Upper lobe of left lung (tissue), 6 donors: ENCODE data around the gene MPP4. TPM values are rescaled to one million over a fixed set of nuclear protein-coding genes. Genes with fewer than 3 reads are reported as not detected.

Experiments used
- ATAC-seq, 2 donors: fragments of 200-7000 bp; cut with Tn5 transposase; one replicate each; pipeline ENCODE4 v1.9.1; 2022; ENCODE audit warnings: mild to moderate bottlenecking in 2 of 2, moderate library complexity in 2 of 2; ENCODE audit not compliant: low FRiP score in 2 of 2
- DNase-seq, 2 donors: peaks; one replicate each; pipeline ENCODE4 v3.0.0-alpha.2; 2019 to 2020
- H3K27ac ChIP-seq, 4 donors: fragments of 200-600 bp; sonication (generic); one replicate each; pipeline ENCODE4 v1.5.1; 2016 to 2019
- H3K27me3 ChIP-seq, 4 donors: fragments of 200-600 bp; sonication (generic); one replicate each; pipeline ENCODE4 v1.5.1; 2017 to 2019
- H3K36me3 ChIP-seq, 4 donors: fragments of 200-600 bp; sonication (generic); one replicate each; pipeline ENCODE4 v1.5.1; 2016 to 2019
- H3K4me1 ChIP-seq, 4 donors: fragments of 200-600 bp; sonication (generic); one replicate each; pipeline ENCODE4 v1.5.1; 2018 to 2019
- H3K4me3 ChIP-seq, 4 donors: fragments of 200-600 bp; sonication (generic); one replicate each; pipeline ENCODE4 v1.5.1; 2017 to 2019; ENCODE audit warnings: mild to moderate bottlenecking in 2 of 4, moderate library complexity in 1 of 4
- H3K9me3 ChIP-seq, 4 donors: fragments of 200-600 bp; sonication (generic); one replicate each; pipeline ENCODE4 v1.5.1; 2018 to 2019
- CTCF ChIP-seq, 6 experiments: fragments of 450-650 bp in 4 of 6; fragments of 200-600 bp in 2 of 6; sonication (generic) in 2 of 6; IDR thresholded peaks; one replicate each; pipeline ENCODE4 v1.5.1; 2016 to 2019; ENCODE audit warnings: antibody characterized with exemption in 6 of 6
- EP300 ChIP-seq, 4 donors: sonication (generic); formaldehyde crosslinking; IDR thresholded peaks; one replicate each; pipeline ENCODE4 v1.5.1; 2017; ENCODE audit warnings: antibody characterized with exemption in 4 of 4, control low read depth in 2 of 4
- POLR2A ChIP-seq, 4 donors: fragments of 450-650 bp; IDR thresholded peaks; one replicate each; pipeline ENCODE4 v1.5.1; 2016 to 2017; ENCODE audit warnings: antibody characterized with exemption in 4 of 4, mild to moderate bottlenecking in 2 of 4
- POLR2AphosphoS5 ChIP-seq, 2 donors: sonication (generic); formaldehyde crosslinking; IDR thresholded peaks; one replicate each; pipeline ENCODE4 v1.5.1; 2017; ENCODE audit warnings: antibody characterized with exemption in 2 of 2
- WGBS, 2 donors: methylation state at CpG; one replicate each; pipeline ENCODE4 v1.1.5; 2017 to 2018; 5-methylcytosine and 5-hydroxymethylcytosine counted together
- total RNA-seq, 6 donors: library from RNA; depleted of rRNA in 4 of 6; stranded (reverse); fragments of >200 nt in 4 of 6; gene quantifications; one replicate each; pipeline versions ENCODE4 v1.1.0 to v1.2.1, GENCODE V29; 2016 to 2021
- donor health status: DM: no; HTN: no; CAD: no; lungs with moderate emphysema.
- donor health status: DM: no; HTN: yes; CAD: no; lungs with severe emphysema.

Gene MPP4
- total RNA-seq, 6 donors from 2014 or later, result 0.13 to 2.1 (median 0.15) TPM; not detected in 1

DNA sequence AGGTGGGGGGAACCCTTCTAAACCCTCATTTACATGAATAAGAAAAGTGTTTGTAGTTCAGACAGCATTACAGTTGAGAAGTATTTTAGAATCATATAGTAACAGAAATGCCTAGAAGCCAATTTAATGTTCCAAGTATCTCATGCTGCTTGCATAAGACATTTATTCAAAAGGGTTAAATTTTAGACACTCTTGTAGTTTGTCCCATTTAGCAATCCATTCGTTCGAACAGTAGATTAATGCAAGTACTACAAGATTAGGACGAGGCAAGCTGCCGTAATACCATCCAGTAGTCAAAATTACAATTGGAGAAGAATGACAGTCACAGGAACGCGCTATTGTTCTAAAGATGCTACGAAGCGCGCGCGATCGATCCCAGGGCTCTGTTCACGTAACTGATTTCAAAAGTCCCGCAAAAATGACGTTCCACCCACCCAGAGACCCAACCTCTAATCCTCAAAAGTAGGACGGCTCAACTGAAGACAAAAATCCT, 56.3 kb downstream of the MPP4 start:
- Histone ChIP-seq H3K27ac (peak overlapping the region; percentile 87 to 95 (median 91)), H3K27me3 (no peaks in the 10 kb centered on the region), H3K9me3 (no peaks in the 10 kb centered on the region), H3K36me3 (peaks cover 0 to under 1% (median 0%) of the 10 kb centered on the region in 4 donors), H3K4me3 (peak overlapping the region; percentile 60 to 91 (median 88)), H3K4me1 (peaks cover 0 to 15% (median 4%) of the 10 kb centered on the region in 4 donors)
- ATAC-seq (peak; percentile 27 to 56), DNase-seq (no peak)
- 0 to 1% methylated on average over 16 of the region's 16 CpGs for WGBS, 2 donors
- TF ChIP-seq POLR2AphosphoS5 (IDR thresholded peaks at IDR 0.05), result no peak
- TF ChIP-seq CTCF (IDR thresholded peaks at IDR 0.05), result no peak
- TF ChIP-seq POLR2A (IDR thresholded peaks at IDR 0.05), result no peak
- no peak for TF ChIP-seq EP300 (IDR thresholded peaks at IDR 0.05)

DNA sequence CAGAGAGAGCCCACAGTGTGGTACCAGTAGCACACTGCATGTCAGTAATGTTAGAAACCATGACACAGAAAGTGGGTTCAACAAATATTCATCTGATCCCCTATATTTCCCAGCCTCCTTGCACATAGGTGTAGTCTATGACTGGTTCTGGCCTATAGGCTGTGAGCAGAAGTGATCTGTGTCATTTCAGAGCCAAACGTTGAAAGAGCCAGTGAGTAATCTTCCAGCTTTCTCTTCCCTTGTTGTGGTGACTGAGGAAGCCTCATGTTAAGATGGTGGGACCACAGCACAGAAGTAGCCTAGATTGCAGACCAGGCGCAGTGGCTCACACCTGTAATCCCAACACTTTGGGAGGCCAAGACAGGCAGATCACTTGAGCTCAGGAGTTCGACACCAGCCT, 59.2 kb downstream of the MPP4 start:
- Histone ChIP-seq H3K27me3 (no peaks in the 10 kb centered on the region), H3K4me3 (no peak overlapping the region), H3K36me3 (peaks cover 0 to 24% (median 3%) of the 10 kb centered on the region in 4 donors), H3K4me1 (peaks cover 0 to 15% (median 4%) of the 10 kb centered on the region in 4 donors), H3K27ac (no peak overlapping the region), H3K9me3 (no peaks in the 10 kb centered on the region)
- DNase-seq (no peak), ATAC-seq (no peak)
- TF ChIP-seq CTCF (IDR thresholded peaks at IDR 0.05) (no peak), POLR2AphosphoS5 (IDR thresholded peaks at IDR 0.05) (no peak), POLR2A (IDR thresholded peaks at IDR 0.05) (no peak), EP300 (IDR thresholded peaks at IDR 0.05) (no peak)
- 82 to 94% methylated on average over 3 of the region's 3 CpGs for WGBS, 2 donors

GRCh38 chr2:201638326-201638725, 60.1 kb downstream of the MPP4 start:
- TF ChIP-seq POLR2AphosphoS5 (IDR thresholded peaks at IDR 0.05), result no peak
- no peak for TF ChIP-seq EP300 (IDR thresholded peaks at IDR 0.05)
- no peak for TF ChIP-seq CTCF (IDR thresholded peaks at IDR 0.05)
- no peak for TF ChIP-seq POLR2A (IDR thresholded peaks at IDR 0.05)
- 82 to 85% methylated on average over 4 of the region's 4 CpGs for WGBS, 2 donors
- ATAC-seq, result no peak
- Histone ChIP-seq H3K4me1 (peaks cover 0 to 9% (median under 1%) of the 10 kb centered on the region in 4 donors), H3K9me3 (no peaks in the 10 kb centered on the region), H3K36me3 (peaks cover 0 to 24% (median 3%) of the 10 kb centered on the region in 4 donors), H3K27me3 (no peaks in the 10 kb centered on the region), H3K4me3 (no peak overlapping the region), H3K27ac (no peak overlapping the region)
- no peak for DNase-seq

- 85 to 91% methylated on average over 4 of the region's 4 CpGs for WGBS, 2 donors
- Histone ChIP-seq H3K27ac (no peak overlapping the region), H3K9me3 (no peaks in the 10 kb centered on the region), H3K4me1 (no peaks in the 10 kb centered on the region), H3K4me3 (no peak overlapping the region), H3K27me3 (no peaks in the 10 kb centered on the region), H3K36me3 (peaks cover 0 to 57% (median 10%) of the 10 kb centered on the region in 4 donors)
- TF ChIP-seq CTCF (IDR thresholded peaks at IDR 0.05) (no peak), POLR2A (IDR thresholded peaks at IDR 0.05) (no peak), EP300 (IDR thresholded peaks at IDR 0.05) (no peak), POLR2AphosphoS5 (IDR thresholded peaks at IDR 0.05) (no peak)
- no peak for DNase-seq
- no peak for ATAC-seq
These were observed 64.7 kb downstream of the MPP4 start for GRCh38 chr2:201633661-201634249.

DNA sequence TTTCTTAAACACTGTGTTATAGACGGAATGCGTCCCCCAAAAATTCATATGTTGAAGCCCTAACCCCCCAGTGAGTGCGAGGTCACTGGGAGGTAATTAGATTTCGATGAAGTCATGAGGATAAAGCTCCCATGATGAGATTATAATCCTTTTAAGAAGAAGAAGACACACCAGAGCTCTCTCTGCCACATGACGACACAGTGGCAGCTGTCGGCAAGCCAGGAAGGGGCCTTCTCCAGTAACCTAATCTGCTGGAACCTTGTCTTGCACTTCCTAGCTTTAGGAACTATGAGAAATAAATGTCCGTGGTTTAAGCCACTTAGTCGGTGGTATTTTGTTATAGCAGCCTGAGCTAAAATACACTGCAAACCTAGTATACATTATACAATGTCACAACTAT, 67.4 kb downstream of the MPP4 start:
- DNase-seq (no peak), ATAC-seq (no peak)
- Histone ChIP-seq H3K9me3 (no peaks in the 10 kb centered on the region), H3K27ac (no peak overlapping the region), H3K27me3 (no peaks in the 10 kb centered on the region), H3K4me3 (no peak overlapping the region), H3K4me1 (no peaks in the 10 kb centered on the region), H3K36me3 (peaks cover 0 to 58% (median 14%) of the 10 kb centered on the region in 4 donors)
- WGBS, 2 donors, result 94 to 95% methylated on average over 8 of the region's 8 CpGs
- TF ChIP-seq EP300 (IDR thresholded peaks at IDR 0.05) (no peak), CTCF (IDR thresholded peaks at IDR 0.05) (no peak), POLR2A (IDR thresholded peaks at IDR 0.05) (no peak), POLR2AphosphoS5 (IDR thresholded peaks at IDR 0.05) (no peak)
